Nephron progenitor cell (in vitro differentiated cells): Measurements from ENCODE around the gene PRRX2.
"Not testable (repeated sequence)": the region's sequence is repeated elsewhere in the genome, so short reads cannot be mapped to it uniquely, and the experiment has no call there.

Experiments
- DNase-seq: peaks from one replicate; pipeline ENCODE4 v3.0.0; 2021
- H3K27ac Mint-ChIP-seq: 2 replicates; pipeline ENCODE4 v1.8.0; 2021; ENCODE audit warnings: mild to moderate bottlenecking, moderate library complexity, mixed read lengths
- H3K27me3 Mint-ChIP-seq: 2 replicates; pipeline ENCODE4 v1.8.0; 2021; ENCODE audit warnings: mild to moderate bottlenecking, low read depth, mixed read lengths; ENCODE audit not compliant: poor library complexity
- H3K36me3 Mint-ChIP-seq: 2 replicates; pipeline ENCODE4 v1.8.0; 2021; ENCODE audit warnings: low read depth, mixed read lengths
- H3K4me1 Mint-ChIP-seq: 2 replicates; pipeline ENCODE4 v1.8.0; 2021; ENCODE audit warnings: mixed read lengths
- H3K4me3 Mint-ChIP-seq: 2 replicates; pipeline ENCODE4 v1.8.0; 2021; ENCODE audit warnings: mild to moderate bottlenecking, moderate library complexity, mixed read lengths
- H3K9me3 Mint-ChIP-seq: 2 replicates; pipeline ENCODE4 v1.8.0; 2021; ENCODE audit warnings: mild to moderate bottlenecking, moderate library complexity, mixed read lengths
- CTCF ChIP-seq: fragments of 200-600 bp; sonication (generic); IDR thresholded peaks from 2 replicates; pipeline ENCODE4 v1.5.0; 2021; ENCODE audit warnings: antibody characterized with exemption

PRRX2 gene

GRCh38 chr9:129745200-129745599 is 79.8 kb downstream of the PRRX2 start:
- Mint-ChIP-seq H3K9me3 (no peaks in the 10 kb centered on the region), H3K27ac (peak overlapping the region; percentile 29), H3K4me1 (peaks cover 22% of the 10 kb centered on the region), H3K36me3 (no peaks in the 10 kb centered on the region), H3K27me3 (peaks cover 7% of the 10 kb centered on the region), H3K4me3 (no peak overlapping the region)
- DNase-seq, result no peak
- no peak for TF ChIP-seq CTCF

GRCh38 chr9:129746092-129746777 is 80.8 kb downstream of the PRRX2 start:
- no peak for TF ChIP-seq CTCF
- Mint-ChIP-seq H3K27ac (no peak overlapping the region), H3K9me3 (no peaks in the 10 kb centered on the region), H3K27me3 (peaks cover 7% of the 10 kb centered on the region), H3K4me3 (no peak overlapping the region), H3K36me3 (no peaks in the 10 kb centered on the region), H3K4me1 (peaks cover 17% of the 10 kb centered on the region)
- DNase-seq, result no peak

- no peak for DNase-seq
- Mint-ChIP-seq H3K4me3 (no peak overlapping the region), H3K27ac (no peak overlapping the region), H3K4me1 (peaks cover 21% of the 10 kb centered on the region), H3K36me3 (no peaks in the 10 kb centered on the region), H3K27me3 (peaks cover 11% of the 10 kb centered on the region), H3K9me3 (no peaks in the 10 kb centered on the region)
- TF ChIP-seq CTCF, result no peak
Measured at GRCh38 chr9:129748249-129748648, 82.8 kb downstream of the PRRX2 start.

- H3K27ac Mint-ChIP-seq, DNase-seq, H3K27me3 Mint-ChIP-seq, H3K36me3 Mint-ChIP-seq, H3K4me3 Mint-ChIP-seq, H3K9me3 Mint-ChIP-seq: not testable (repeated sequence)
- peaks cover 24% of the 10 kb centered on the region for H3K4me1 Mint-ChIP-seq
Measured at GRCh38 chr9:129749052-129749451, 83.6 kb downstream of the PRRX2 start.

- DNase-seq, result no peak
- H3K4me3 Mint-ChIP-seq, result no peak overlapping the region
- H3K9me3 Mint-ChIP-seq, result no peaks in the 10 kb centered on the region
- H3K36me3 Mint-ChIP-seq, result no peaks in the 10 kb centered on the region
- H3K4me1 Mint-ChIP-seq, result peaks cover 25% of the 10 kb centered on the region
- H3K27me3 Mint-ChIP-seq, result peaks cover 4% of the 10 kb centered on the region
- TF ChIP-seq CTCF, result no peak
- no peak overlapping the region for H3K27ac Mint-ChIP-seq
Measured at GRCh38 chr9:129749575-129749974, 84.1 kb downstream of the PRRX2 start.

- DNase-seq, result no peak
- H3K27ac Mint-ChIP-seq, result peak overlapping the region; percentile 48
- H3K4me1 Mint-ChIP-seq, result peaks cover 25% of the 10 kb centered on the region
- H3K36me3 Mint-ChIP-seq, result no peaks in the 10 kb centered on the region
- TF ChIP-seq CTCF, result no peak
- H3K27me3 Mint-ChIP-seq, result peaks cover 9% of the 10 kb centered on the region
- no peak overlapping the region for H3K4me3 Mint-ChIP-seq
- H3K9me3 Mint-ChIP-seq, result no peaks in the 10 kb centered on the region
Measured at GRCh38 chr9:129750013-129750638, 84.7 kb downstream of the PRRX2 start.
